Measurements from ENCODE around the gene GPR180.

- TF ChIP-seq, protein P1, sequence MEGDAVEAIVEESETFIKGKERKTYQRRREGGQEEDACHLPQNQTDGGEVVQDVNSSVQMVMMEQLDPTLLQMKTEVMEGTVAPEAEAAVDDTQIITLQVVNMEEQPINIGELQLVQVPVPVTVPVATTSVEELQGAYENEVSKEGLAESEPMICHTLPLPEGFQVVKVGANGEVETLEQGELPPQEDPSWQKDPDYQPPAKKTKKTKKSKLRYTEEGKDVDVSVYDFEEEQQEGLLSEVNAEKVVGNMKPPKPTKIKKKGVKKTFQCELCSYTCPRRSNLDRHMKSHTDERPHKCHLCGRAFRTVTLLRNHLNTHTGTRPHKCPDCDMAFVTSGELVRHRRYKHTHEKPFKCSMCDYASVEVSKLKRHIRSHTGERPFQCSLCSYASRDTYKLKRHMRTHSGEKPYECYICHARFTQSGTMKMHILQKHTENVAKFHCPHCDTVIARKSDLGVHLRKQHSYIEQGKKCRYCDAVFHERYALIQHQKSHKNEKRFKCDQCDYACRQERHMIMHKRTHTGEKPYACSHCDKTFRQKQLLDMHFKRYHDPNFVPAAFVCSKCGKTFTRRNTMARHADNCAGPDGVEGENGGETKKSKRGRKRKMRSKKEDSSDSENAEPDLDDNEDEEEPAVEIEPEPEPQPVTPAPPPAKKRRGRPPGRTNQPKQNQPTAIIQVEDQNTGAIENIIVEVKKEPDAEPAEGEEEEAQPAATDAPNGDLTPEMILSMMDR (IDR thresholded peaks at IDR 0.05): no peak
- TF ChIP-seq POLR2A (IDR thresholded peaks at IDR 0.05): no peak
Observed at GRCh38 chr13:94657167-94657566, 55.5 kb downstream of the GPR180 start.

Data from uterus (tissue), 2 donors.